ENCODE data around the gene HDDC2. TPM values are rescaled to one million over a fixed set of nuclear protein-coding genes. Genes with fewer than 3 reads are reported as not detected.

HDDC2 gene
- total and polyA plus RNA-seq, 2 experiments from 2014 or later, result 69.5 to 131 TPM

DNA sequence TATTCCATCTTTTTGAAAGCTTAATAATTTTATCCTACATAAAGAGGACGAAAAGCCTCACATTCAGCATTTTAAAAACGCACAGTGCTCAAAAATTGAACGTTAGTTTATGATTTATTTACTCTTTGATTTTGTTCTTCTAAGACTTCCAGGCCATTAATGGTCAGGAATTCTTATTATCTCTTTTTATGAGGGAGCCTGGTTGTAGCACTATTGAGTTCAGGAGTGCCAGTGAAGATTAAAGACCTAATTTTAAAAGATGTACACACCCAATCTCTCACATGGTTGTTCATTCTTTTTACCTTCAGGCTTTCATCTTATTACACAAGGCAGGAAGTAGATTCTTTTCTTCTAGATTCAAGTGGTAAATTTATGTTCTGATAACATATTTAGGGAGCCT, 68.6 kb downstream of the HDDC2 start:
- ATAC-seq (no peak), DNase-seq (ENCODE audit: low spot score) (no peak)
- Histone ChIP-seq H3K4me2 (no peak overlapping the region), H3F3A (replicated peaks; ENCODE audit: low read depth) (no peaks in the 10 kb centered on the region), H4K20me1 (replicated peaks; ENCODE audit: insufficient read depth) (no peaks in the 10 kb centered on the region), H2AFZ (no peak overlapping the region), H3K36me3 (ENCODE audit: insufficient read depth) (no peaks in the 10 kb centered on the region), H3K4me3 (no peak overlapping the region), H3K9me2 (ENCODE audit: insufficient read depth) (no peaks in the 10 kb centered on the region), H3K27ac (ENCODE audit: low read depth) (no peak overlapping the region), H3K79me2 (replicated peaks; ENCODE audit: insufficient read depth) (no peaks in the 10 kb centered on the region), H3K4me1 (ENCODE audit: insufficient read depth) (no peaks in the 10 kb centered on the region), H3K27me3 (ENCODE audit: insufficient read depth) (no peaks in the 10 kb centered on the region)
- Mint-ChIP-seq H3K36me3 (ENCODE audit: low read depth) (no peaks in the 10 kb centered on the region), H3K4me3 (no peak overlapping the region), H3K27ac (no peak overlapping the region), H3K27me3 (ENCODE audit: insufficient read depth, low read depth, poor library complexity) (no peaks in the 10 kb centered on the region), H3K4me1 (peaks cover 10% of the 10 kb centered on the region; the same call in 2 of the 3 replicates), H3K9me3 (no peaks in the 10 kb centered on the region)
- TF ChIP-seq, protein P1, sequence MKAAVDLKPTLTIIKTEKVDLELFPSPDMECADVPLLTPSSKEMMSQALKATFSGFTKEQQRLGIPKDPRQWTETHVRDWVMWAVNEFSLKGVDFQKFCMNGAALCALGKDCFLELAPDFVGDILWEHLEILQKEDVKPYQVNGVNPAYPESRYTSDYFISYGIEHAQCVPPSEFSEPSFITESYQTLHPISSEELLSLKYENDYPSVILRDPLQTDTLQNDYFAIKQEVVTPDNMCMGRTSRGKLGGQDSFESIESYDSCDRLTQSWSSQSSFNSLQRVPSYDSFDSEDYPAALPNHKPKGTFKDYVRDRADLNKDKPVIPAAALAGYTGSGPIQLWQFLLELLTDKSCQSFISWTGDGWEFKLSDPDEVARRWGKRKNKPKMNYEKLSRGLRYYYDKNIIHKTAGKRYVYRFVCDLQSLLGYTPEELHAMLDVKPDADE (IDR thresholded peaks at IDR 0.05), result no peak
- TF ChIP-seq, protein P2, sequence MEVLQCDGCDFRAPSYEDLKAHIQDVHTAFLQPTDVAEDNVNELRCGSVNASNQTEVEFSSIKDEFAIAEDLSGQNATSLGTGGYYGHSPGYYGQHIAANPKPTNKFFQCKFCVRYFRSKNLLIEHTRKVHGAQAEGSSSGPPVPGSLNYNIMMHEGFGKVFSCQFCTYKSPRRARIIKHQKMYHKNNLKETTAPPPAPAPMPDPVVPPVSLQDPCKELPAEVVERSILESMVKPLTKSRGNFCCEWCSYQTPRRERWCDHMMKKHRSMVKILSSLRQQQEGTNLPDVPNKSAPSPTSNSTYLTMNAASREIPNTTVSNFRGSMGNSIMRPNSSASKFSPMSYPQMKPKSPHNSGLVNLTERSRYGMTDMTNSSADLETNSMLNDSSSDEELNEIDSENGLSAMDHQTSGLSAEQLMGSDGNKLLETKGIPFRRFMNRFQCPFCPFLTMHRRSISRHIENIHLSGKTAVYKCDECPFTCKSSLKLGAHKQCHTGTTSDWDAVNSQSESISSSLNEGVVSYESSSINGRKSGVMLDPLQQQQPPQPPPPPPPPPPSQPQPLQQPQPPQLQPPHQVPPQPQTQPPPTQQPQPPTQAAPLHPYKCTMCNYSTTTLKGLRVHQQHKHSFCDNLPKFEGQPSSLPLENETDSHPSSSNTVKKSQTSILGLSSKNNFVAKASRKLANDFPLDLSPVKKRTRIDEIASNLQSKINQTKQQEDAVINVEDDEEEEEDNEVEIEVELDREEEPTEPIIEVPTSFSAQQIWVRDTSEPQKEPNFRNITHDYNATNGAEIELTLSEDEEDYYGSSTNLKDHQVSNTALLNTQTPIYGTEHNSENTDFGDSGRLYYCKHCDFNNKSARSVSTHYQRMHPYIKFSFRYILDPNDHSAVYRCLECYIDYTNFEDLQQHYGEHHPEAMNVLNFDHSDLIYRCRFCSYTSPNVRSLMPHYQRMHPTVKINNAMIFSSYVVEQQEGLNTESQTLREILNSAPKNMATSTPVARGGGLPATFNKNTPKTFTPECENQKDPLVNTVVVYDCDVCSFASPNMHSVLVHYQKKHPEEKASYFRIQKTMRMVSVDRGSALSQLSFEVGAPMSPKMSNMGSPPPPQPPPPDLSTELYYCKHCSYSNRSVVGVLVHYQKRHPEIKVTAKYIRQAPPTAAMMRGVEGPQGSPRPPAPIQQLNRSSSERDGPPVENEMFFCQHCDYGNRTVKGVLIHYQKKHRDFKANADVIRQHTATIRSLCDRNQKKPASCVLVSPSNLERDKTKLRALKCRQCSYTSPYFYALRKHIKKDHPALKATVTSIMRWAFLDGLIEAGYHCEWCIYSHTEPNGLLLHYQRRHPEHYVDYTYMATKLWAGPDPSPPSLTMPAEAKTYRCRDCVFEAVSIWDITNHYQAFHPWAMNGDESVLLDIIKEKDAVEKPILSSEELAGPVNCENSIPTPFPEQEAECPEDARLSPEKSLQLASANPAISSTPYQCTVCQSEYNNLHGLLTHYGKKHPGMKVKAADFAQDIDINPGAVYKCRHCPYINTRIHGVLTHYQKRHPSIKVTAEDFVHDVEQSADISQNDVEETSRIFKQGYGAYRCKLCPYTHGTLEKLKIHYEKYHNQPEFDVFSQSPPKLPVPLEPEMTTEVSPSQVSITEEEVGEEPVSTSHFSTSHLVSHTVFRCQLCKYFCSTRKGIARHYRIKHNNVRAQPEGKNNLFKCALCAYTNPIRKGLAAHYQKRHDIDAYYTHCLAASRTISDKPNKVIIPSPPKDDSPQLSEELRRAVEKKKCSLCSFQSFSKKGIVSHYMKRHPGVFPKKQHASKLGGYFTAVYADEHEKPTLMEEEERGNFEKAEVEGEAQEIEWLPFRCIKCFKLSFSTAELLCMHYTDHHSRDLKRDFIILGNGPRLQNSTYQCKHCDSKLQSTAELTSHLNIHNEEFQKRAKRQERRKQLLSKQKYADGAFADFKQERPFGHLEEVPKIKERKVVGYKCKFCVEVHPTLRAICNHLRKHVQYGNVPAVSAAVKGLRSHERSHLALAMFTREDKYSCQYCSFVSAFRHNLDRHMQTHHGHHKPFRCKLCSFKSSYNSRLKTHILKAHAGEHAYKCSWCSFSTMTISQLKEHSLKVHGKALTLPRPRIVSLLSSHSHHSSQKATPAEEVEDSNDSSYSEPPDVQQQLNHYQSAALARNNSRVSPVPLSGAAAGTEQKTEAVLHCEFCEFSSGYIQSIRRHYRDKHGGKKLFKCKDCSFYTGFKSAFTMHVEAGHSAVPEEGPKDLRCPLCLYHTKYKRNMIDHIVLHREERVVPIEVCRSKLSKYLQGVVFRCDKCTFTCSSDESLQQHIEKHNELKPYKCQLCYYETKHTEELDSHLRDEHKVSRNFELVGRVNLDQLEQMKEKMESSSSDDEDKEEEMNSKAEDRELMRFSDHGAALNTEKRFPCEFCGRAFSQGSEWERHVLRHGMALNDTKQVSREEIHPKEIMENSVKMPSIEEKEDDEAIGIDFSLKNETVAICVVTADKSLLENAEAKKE (CRISPR knock-in tag; IDR thresholded peaks at IDR 0.05), result no peak
- TF ChIP-seq, protein P3, sequence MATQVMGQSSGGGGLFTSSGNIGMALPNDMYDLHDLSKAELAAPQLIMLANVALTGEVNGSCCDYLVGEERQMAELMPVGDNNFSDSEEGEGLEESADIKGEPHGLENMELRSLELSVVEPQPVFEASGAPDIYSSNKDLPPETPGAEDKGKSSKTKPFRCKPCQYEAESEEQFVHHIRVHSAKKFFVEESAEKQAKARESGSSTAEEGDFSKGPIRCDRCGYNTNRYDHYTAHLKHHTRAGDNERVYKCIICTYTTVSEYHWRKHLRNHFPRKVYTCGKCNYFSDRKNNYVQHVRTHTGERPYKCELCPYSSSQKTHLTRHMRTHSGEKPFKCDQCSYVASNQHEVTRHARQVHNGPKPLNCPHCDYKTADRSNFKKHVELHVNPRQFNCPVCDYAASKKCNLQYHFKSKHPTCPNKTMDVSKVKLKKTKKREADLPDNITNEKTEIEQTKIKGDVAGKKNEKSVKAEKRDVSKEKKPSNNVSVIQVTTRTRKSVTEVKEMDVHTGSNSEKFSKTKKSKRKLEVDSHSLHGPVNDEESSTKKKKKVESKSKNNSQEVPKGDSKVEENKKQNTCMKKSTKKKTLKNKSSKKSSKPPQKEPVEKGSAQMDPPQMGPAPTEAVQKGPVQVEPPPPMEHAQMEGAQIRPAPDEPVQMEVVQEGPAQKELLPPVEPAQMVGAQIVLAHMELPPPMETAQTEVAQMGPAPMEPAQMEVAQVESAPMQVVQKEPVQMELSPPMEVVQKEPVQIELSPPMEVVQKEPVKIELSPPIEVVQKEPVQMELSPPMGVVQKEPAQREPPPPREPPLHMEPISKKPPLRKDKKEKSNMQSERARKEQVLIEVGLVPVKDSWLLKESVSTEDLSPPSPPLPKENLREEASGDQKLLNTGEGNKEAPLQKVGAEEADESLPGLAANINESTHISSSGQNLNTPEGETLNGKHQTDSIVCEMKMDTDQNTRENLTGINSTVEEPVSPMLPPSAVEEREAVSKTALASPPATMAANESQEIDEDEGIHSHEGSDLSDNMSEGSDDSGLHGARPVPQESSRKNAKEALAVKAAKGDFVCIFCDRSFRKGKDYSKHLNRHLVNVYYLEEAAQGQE (IDR thresholded peaks at IDR 0.05; ENCODE audit: unreplicated experiment), result no peak
- TF ChIP-seq EZH2phosphoT487 (IDR thresholded peaks at IDR 0.05; ENCODE audit: unreplicated experiment) (no peak), JUNB (IDR thresholded peaks at IDR 0.05; ENCODE audit: unreplicated experiment) (no peak)
